ENCODE data around the gene SSR2. TPM values are rescaled to one million over a fixed set of nuclear protein-coding genes. Genes with fewer than 3 reads are reported as not detected.
"Not testable (repeated sequence)": the region's sequence is repeated elsewhere in the genome, so short reads cannot be mapped to it uniquely, and the experiment has no call there.

The SSR2 gene
- total RNA-seq, 4 donors from 2014 or later, result 118 to 229 (median 137) TPM

- WGBS, result 86% methylated on average over 3 of the region's 3 CpGs
- no peak overlapping the region for H3K27ac ChIP-seq (replicated peaks in 1 of 4)
- no peak overlapping the region for H3K4me3 ChIP-seq
- DNase-seq (ENCODE audit: extremely low spot score), result no peak
- H3K9me3 ChIP-seq, result no peaks in the 10 kb centered on the region
- no peaks in the 10 kb centered on the region for H3K27me3 ChIP-seq
- peaks cover 11 to 16% (median 15%) of the 10 kb centered on the region in 4 donors for H3K4me1 ChIP-seq
- TF ChIP-seq EP300 (IDR thresholded peaks at IDR 0.05) (no peak), POLR2A (IDR thresholded peaks at IDR 0.05; ENCODE audit: low read depth) (no peak), POLR2AphosphoS5 (IDR thresholded peaks at IDR 0.05) (no peak), CTCF (IDR thresholded peaks at IDR 0.05) (no peak)
- peaks cover 2 to 71% (median 50%) of the 10 kb centered on the region in 4 donors for H3K36me3 ChIP-seq
- intact Hi-C loops (cut with DNase I), result no loop called here
Observed at GRCh38 chr1:156048663-156049258, 28.0 kb upstream of the SSR2 start.

- WGBS, result 89% methylated on average over 4 of the region's 4 CpGs
- no peak for DNase-seq (ENCODE audit: extremely low spot score)
- H3K27me3 ChIP-seq, result no peaks in the 10 kb centered on the region
- no peaks in the 10 kb centered on the region for H3K9me3 ChIP-seq
- intact Hi-C loops (cut with DNase I), result no loop called here
- H3K4me1 ChIP-seq, result no peaks in the 10 kb centered on the region
- H3K27ac ChIP-seq (replicated peaks in 1 of 4), result no peak overlapping the region
- no peak overlapping the region for H3K4me3 ChIP-seq
- H3K36me3 ChIP-seq, result peaks cover 29 to 93% (median 72%) of the 10 kb centered on the region in 4 donors
- TF ChIP-seq POLR2AphosphoS5 (IDR thresholded peaks at IDR 0.05), result no peak
- no peak for TF ChIP-seq CTCF (IDR thresholded peaks at IDR 0.05)
- no peak for TF ChIP-seq POLR2A (IDR thresholded peaks at IDR 0.05; ENCODE audit: low read depth)
- no peak for TF ChIP-seq EP300 (IDR thresholded peaks at IDR 0.05)
Observed at GRCh38 chr1:156045076-156045475, 24.3 kb upstream of the SSR2 start.

GRCh38 chr1:156042828-156043227 is 22.1 kb upstream of the SSR2 start:
- H3K4me3 ChIP-seq, result no peak overlapping the region
- H3K9me3 ChIP-seq, result no peaks in the 10 kb centered on the region
- peaks cover 43 to 93% (median 71%) of the 10 kb centered on the region in 4 donors for H3K36me3 ChIP-seq
- no peaks in the 10 kb centered on the region for H3K4me1 ChIP-seq
- H3K27ac ChIP-seq (replicated peaks in 1 of 4), result no peak overlapping the region
- DNase-seq (ENCODE audit: extremely low spot score), result no peak
- no peak for TF ChIP-seq POLR2AphosphoS5 (IDR thresholded peaks at IDR 0.05)
- no peak for TF ChIP-seq POLR2A (IDR thresholded peaks at IDR 0.05; ENCODE audit: low read depth)
- no peak for TF ChIP-seq CTCF (IDR thresholded peaks at IDR 0.05)
- no peak for TF ChIP-seq EP300 (IDR thresholded peaks at IDR 0.05)
- intact Hi-C loops (cut with DNase I), result no loop called here
- WGBS, result 91% methylated on average over 3 of the region's 3 CpGs
- H3K27me3 ChIP-seq, result no peaks in the 10 kb centered on the region

GRCh38 chr1:156034991-156035390 is 14.2 kb upstream of the SSR2 start:
- H3K4me1 ChIP-seq; intact Hi-C loops (cut with DNase I); H3K27ac ChIP-seq (replicated peaks in 1 of 4); DNase-seq (ENCODE audit: extremely low spot score); H3K27me3 ChIP-seq; H3K4me3 ChIP-seq; H3K9me3 ChIP-seq: not testable (repeated sequence)
- peaks cover 32 to 42% (median 40%) of the 10 kb centered on the region in 4 donors for H3K36me3 ChIP-seq
- 90% methylated on average over 4 of the region's 4 CpGs for WGBS

GRCh38 chr1:156033011-156033410 is 12.3 kb upstream of the SSR2 start:
- Histone ChIP-seq H3K27ac (replicated peaks in 1 of 4) (no peak overlapping the region), H3K4me1 (no peaks in the 10 kb centered on the region), H3K4me3 (no peak overlapping the region), H3K9me3 (no peaks in the 10 kb centered on the region), H3K36me3 (peaks cover 19 to 22% (median 21%) of the 10 kb centered on the region in 4 donors), H3K27me3 (no peaks in the 10 kb centered on the region)
- no peak for DNase-seq (ENCODE audit: extremely low spot score)
- intact Hi-C loops (cut with DNase I), result no loop called here
- no peak for TF ChIP-seq POLR2A (IDR thresholded peaks at IDR 0.05; ENCODE audit: low read depth)
- TF ChIP-seq EP300 (IDR thresholded peaks at IDR 0.05), result no peak
- no peak for TF ChIP-seq POLR2AphosphoS5 (IDR thresholded peaks at IDR 0.05)
- TF ChIP-seq CTCF (IDR thresholded peaks at IDR 0.05), result no peak
- WGBS, result 65% methylated on average over 6 of the region's 6 CpGs

All from esophagus muscularis mucosa (tissue), 4 donors.